Measurements from ENCODE around the gene CEACAM7.

The CEACAM7 gene

DNA sequence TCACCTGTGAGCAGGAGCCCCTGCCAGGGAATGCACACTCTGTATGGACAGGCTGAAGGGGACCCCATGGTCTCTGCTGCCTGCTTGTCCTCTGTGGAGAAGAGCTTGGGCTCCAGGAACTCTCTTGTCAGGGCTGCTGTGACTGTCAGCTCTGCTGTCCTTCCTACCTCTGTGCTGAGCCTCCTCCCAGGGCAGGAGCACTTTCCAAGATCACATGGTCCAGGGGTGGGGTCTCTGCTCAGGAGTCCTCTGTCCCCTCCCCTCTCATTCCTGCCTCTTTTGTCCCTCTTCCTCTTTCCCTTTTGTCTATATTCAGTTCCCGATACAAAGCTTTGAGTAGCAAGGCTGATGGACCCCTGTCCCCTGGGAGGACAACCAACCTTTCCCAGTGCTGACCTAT lies at the start of gene CEACAM7:
Gene CEACAM7 (minus strand): TSS at position 173 of the 400 bp plus-strand sequence. CDS start 105 bp downstream, at position 68.
- Histone ChIP-seq H3K27me3 (ENCODE audit: insufficient read depth, low read length, poor library complexity) (no peaks in the 10 kb centered on the region), H3K4me1 (ENCODE audit: insufficient read depth, low read length) (no peaks in the 10 kb centered on the region), H3K4me3 (ENCODE audit: low read depth in 1 of 2, low read length in 2 of 2) (no peak within 1 kb of the TSS), H4K20me1 (ENCODE audit: insufficient read depth, low read length) (peaks cover 3% of the 10 kb centered on the region), H3K4me2 (ENCODE audit: insufficient read depth, low read length) (no peak within 1 kb of the TSS), H3K27ac (ENCODE audit: low read length) (no peak within 1 kb of the TSS), H3K9me3 (ENCODE audit: insufficient read depth, low read length, severe bottlenecking) (no peaks in the 10 kb centered on the region), H3K9ac (ENCODE audit: low read depth, low read length) (no peak within 1 kb of the TSS), H3K79me2 (ENCODE audit: insufficient read depth, low read length) (no peaks in the 10 kb centered on the region), H2AFZ (ENCODE audit: low read depth, low read length) (no peak within 1 kb of the TSS), H3K36me3 (ENCODE audit: insufficient read depth, low read length) (no peaks in the 10 kb centered on the region)
- ATAC-seq (ENCODE audit: insufficient read depth, low read depth): no peak
- no peak for DNase-seq
- TF ChIP-seq, protein P1, sequence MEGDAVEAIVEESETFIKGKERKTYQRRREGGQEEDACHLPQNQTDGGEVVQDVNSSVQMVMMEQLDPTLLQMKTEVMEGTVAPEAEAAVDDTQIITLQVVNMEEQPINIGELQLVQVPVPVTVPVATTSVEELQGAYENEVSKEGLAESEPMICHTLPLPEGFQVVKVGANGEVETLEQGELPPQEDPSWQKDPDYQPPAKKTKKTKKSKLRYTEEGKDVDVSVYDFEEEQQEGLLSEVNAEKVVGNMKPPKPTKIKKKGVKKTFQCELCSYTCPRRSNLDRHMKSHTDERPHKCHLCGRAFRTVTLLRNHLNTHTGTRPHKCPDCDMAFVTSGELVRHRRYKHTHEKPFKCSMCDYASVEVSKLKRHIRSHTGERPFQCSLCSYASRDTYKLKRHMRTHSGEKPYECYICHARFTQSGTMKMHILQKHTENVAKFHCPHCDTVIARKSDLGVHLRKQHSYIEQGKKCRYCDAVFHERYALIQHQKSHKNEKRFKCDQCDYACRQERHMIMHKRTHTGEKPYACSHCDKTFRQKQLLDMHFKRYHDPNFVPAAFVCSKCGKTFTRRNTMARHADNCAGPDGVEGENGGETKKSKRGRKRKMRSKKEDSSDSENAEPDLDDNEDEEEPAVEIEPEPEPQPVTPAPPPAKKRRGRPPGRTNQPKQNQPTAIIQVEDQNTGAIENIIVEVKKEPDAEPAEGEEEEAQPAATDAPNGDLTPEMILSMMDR (IDR thresholded peaks at IDR 0.05; ENCODE audit: borderline replicate concordance, extremely low read depth, low read length, poor library complexity, severe bottlenecking): no peak
- TF ChIP-seq EZH2 (IDR thresholded peaks at IDR 0.05; ENCODE audit: borderline replicate concordance, low read depth, low read length, severe bottlenecking): no peak

DNA sequence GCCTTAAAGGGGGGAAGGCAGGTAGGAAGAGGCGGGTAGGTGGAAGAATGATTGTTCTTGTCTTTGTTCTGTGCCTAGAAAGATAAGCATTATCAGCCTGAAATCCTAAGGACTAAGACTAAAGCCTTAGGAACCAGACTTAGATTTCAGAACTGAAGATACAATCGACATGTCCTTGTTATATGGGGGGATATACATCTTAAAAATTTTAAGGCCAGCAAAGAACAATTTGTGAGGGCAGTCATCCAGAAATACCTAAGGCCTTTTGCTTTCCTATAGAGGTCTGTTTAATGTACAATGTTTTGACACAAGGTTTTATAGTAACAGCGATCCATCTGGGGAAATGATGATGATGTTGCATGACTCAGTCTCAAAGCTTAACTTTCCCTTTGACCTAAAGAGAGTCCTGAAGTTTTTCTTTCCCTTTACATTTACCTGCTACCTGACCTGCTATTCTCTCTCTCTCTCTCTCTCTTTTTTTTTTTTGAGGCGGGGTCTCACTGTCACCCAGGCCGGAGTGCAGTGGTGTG lies 47.1 kb upstream of the CEACAM7 start:
- ATAC-seq (ENCODE audit: insufficient read depth, low read depth) (no peak), DNase-seq (no peak)
- Histone ChIP-seq H3K27me3 (ENCODE audit: insufficient read depth, low read length, poor library complexity) (peaks cover 3% of the 10 kb centered on the region), H3K9me3 (ENCODE audit: insufficient read depth, low read length, severe bottlenecking) (no peaks in the 10 kb centered on the region), H3K36me3 (ENCODE audit: insufficient read depth, low read length) (no peaks in the 10 kb centered on the region), H3K4me2 (ENCODE audit: insufficient read depth, low read length) (no peak overlapping the region), H3K79me2 (ENCODE audit: insufficient read depth, low read length) (no peaks in the 10 kb centered on the region), H2AFZ (ENCODE audit: low read depth, low read length) (no peak overlapping the region), H3K9ac (ENCODE audit: low read depth, low read length) (no peak overlapping the region), H3K27ac (ENCODE audit: low read length) (no peak overlapping the region), H4K20me1 (ENCODE audit: insufficient read depth, low read length) (no peaks in the 10 kb centered on the region), H3K4me3 (ENCODE audit: low read depth in 1 of 2, low read length in 2 of 2) (no peak overlapping the region), H3K4me1 (ENCODE audit: insufficient read depth, low read length) (no peaks in the 10 kb centered on the region)
- TF ChIP-seq, protein P1 (IDR thresholded peaks at IDR 0.05; ENCODE audit: borderline replicate concordance, extremely low read depth, low read length, poor library complexity, severe bottlenecking): no peak
- no peak for TF ChIP-seq EZH2 (IDR thresholded peaks at IDR 0.05; ENCODE audit: borderline replicate concordance, low read depth, low read length, severe bottlenecking)

GRCh38 chr19:41734585-41734984 lies 46.5 kb upstream of the CEACAM7 start:
- Histone ChIP-seq H3K4me2 (ENCODE audit: insufficient read depth, low read length) (no peak overlapping the region), H3K27ac (ENCODE audit: low read length) (no peak overlapping the region), H3K27me3 (ENCODE audit: insufficient read depth, low read length, poor library complexity) (peaks cover 3% of the 10 kb centered on the region), H2AFZ (ENCODE audit: low read depth, low read length) (no peak overlapping the region), H3K4me1 (ENCODE audit: insufficient read depth, low read length) (no peaks in the 10 kb centered on the region), H3K9ac (ENCODE audit: low read depth, low read length) (no peak overlapping the region), H3K79me2 (ENCODE audit: insufficient read depth, low read length) (no peaks in the 10 kb centered on the region), H3K36me3 (ENCODE audit: insufficient read depth, low read length) (no peaks in the 10 kb centered on the region), H3K4me3 (ENCODE audit: low read depth in 1 of 2, low read length in 2 of 2) (no peak overlapping the region), H3K9me3 (ENCODE audit: insufficient read depth, low read length, severe bottlenecking) (no peaks in the 10 kb centered on the region), H4K20me1 (ENCODE audit: insufficient read depth, low read length) (no peaks in the 10 kb centered on the region)
- DNase-seq (no peak), ATAC-seq (ENCODE audit: insufficient read depth, low read depth) (no peak)
- TF ChIP-seq, protein P1 (IDR thresholded peaks at IDR 0.05; ENCODE audit: borderline replicate concordance, extremely low read depth, low read length, poor library complexity, severe bottlenecking): no peak
- no peak for TF ChIP-seq EZH2 (IDR thresholded peaks at IDR 0.05; ENCODE audit: borderline replicate concordance, low read depth, low read length, severe bottlenecking)

Data from DND-41 (cell line).